H7 (cell line): Measurements from ENCODE around the gene PDP2. TPM values are rescaled to one million over a fixed set of nuclear protein-coding genes. Genes with fewer than 3 reads are reported as not detected.
A peak's percentile ranks its signal among the peaks of the same experiment; 100 is the strongest.

Source experiments
- DNase-seq: peaks from one replicate; pipeline ENCODE4 v3.0.0; 2012
- H3K27me3 ChIP-seq: 2 replicates; pipeline ENCODE4 v1.6.0; 2011; ENCODE audit warnings: mild to moderate bottlenecking, low read length; ENCODE audit not compliant: control insufficient read depth, insufficient read depth
- H3K36me3 ChIP-seq: replicated peaks from 2 replicates; pipeline ENCODE4 v1.5.1; 2011; ENCODE audit warnings: low read length; ENCODE audit not compliant: control insufficient read depth, insufficient read depth
- H3K4me3 ChIP-seq: 2 replicates; pipeline ENCODE4 v1.5.1; 2011; ENCODE audit warnings: low read depth, mild to moderate bottlenecking, control low read depth, low read length, moderate library complexity; ENCODE audit not compliant: insufficient read depth
- total RNA-seq: library from RNA; depleted of rRNA; stranded (reverse); fragments of >200 nt; shearing (Covaris generic); gene quantifications from 2 replicates; pipeline ENCODE4 v1.2.3, GENCODE V29; 2014

Gene PDP2
- total RNA-seq, 1 experiment from 2014 or later, result 10.5 TPM

- Histone ChIP-seq H3K4me3 (no peak overlapping the region), H3K36me3 (no peaks in the 10 kb centered on the region), H3K27me3 (peaks cover 47% of the 10 kb centered on the region)
- DNase-seq, result no peak
Observed at GRCh38 chr16:66847533-66848067, 32.7 kb upstream of the PDP2 start.

GRCh38 chr16:66848172-66848571, 32.1 kb upstream of the PDP2 start:
- DNase-seq, result peak; percentile 9
- peaks cover 42% of the 10 kb centered on the region for H3K27me3 ChIP-seq
- H3K4me3 ChIP-seq, result no peak overlapping the region
- H3K36me3 ChIP-seq, result no peaks in the 10 kb centered on the region

GRCh38 chr16:66849021-66849420, 31.3 kb upstream of the PDP2 start:
- Histone ChIP-seq H3K27me3 (peaks cover 33% of the 10 kb centered on the region), H3K4me3 (no peak overlapping the region), H3K36me3 (no peaks in the 10 kb centered on the region)
- DNase-seq, result peak; percentile 31

GRCh38 chr16:66849549-66849948, 30.8 kb upstream of the PDP2 start:
- DNase-seq, result peak; percentile 65
- Histone ChIP-seq H3K27me3 (peaks cover 28% of the 10 kb centered on the region), H3K4me3 (no peak overlapping the region), H3K36me3 (no peaks in the 10 kb centered on the region)

GRCh38 chr16:66850115-66850815, 30.1 kb upstream of the PDP2 start:
- no peaks in the 10 kb centered on the region for H3K36me3 ChIP-seq
- H3K4me3 ChIP-seq, result no peak overlapping the region
- H3K27me3 ChIP-seq, result peaks cover 21% of the 10 kb centered on the region
- no peak for DNase-seq

GRCh38 chr16:66851166-66851964, 28.9 kb upstream of the PDP2 start:
- peak; percentile 28 for DNase-seq
- Histone ChIP-seq H3K27me3 (peaks cover 10% of the 10 kb centered on the region), H3K36me3 (no peaks in the 10 kb centered on the region), H3K4me3 (no peak overlapping the region)

GRCh38 chr16:66853261-66854139, 26.8 kb upstream of the PDP2 start:
- peak; percentile 35 for DNase-seq
- H3K4me3 ChIP-seq, result no peak overlapping the region
- no peaks in the 10 kb centered on the region; the same call in 1 of the 2 replicates for H3K27me3 ChIP-seq
- no peaks in the 10 kb centered on the region for H3K36me3 ChIP-seq

GRCh38 chr16:66856184-66856730, 24.1 kb upstream of the PDP2 start:
- Histone ChIP-seq H3K36me3 (no peaks in the 10 kb centered on the region), H3K4me3 (no peak overlapping the region), H3K27me3 (no peaks in the 10 kb centered on the region)
- DNase-seq, result peak; percentile 5

GRCh38 chr16:66856801-66857200, 23.5 kb upstream of the PDP2 start:
- peak; percentile 13 for DNase-seq
- H3K27me3 ChIP-seq, result no peaks in the 10 kb centered on the region
- H3K36me3 ChIP-seq, result no peaks in the 10 kb centered on the region
- no peak overlapping the region for H3K4me3 ChIP-seq

- Histone ChIP-seq H3K36me3 (no peaks in the 10 kb centered on the region), H3K27me3 (no peaks in the 10 kb centered on the region), H3K4me3 (no peak overlapping the region)
- DNase-seq, result peak; percentile 8
Observed at GRCh38 chr16:66857437-66857836, 22.9 kb upstream of the PDP2 start.

GRCh38 chr16:66858740-66859396, 21.4 kb upstream of the PDP2 start:
- Histone ChIP-seq H3K36me3 (no peaks in the 10 kb centered on the region), H3K27me3 (no peaks in the 10 kb centered on the region), H3K4me3 (no peak overlapping the region)
- peak; percentile 10 for DNase-seq

- DNase-seq, result peak; percentile 8
- Histone ChIP-seq H3K36me3 (no peaks in the 10 kb centered on the region), H3K4me3 (no peak overlapping the region), H3K27me3 (no peaks in the 10 kb centered on the region)
Observed at GRCh38 chr16:66859397-66860068, 20.8 kb upstream of the PDP2 start.

- no peak overlapping the region for H3K4me3 ChIP-seq
- DNase-seq, result no peak
Observed at GRCh38 chr16:66862023-66862520, 18.2 kb upstream of the PDP2 start.

More at GRCh38 chr16:66862023-66862520, 18.2 kb upstream of the PDP2 start:
- Histone ChIP-seq H3K36me3 (no peaks in the 10 kb centered on the region), H3K27me3 (no peaks in the 10 kb centered on the region)
